NOMO-1 treated with DMSO at 0.1 percent for 48 hours (cell line): ENCODE measurements around the gene INPP5A.
"Not testable (repeated sequence)": the region's sequence is repeated elsewhere in the genome, so short reads cannot be mapped to it uniquely, and the experiment has no call there.

Source experiments
- DNase-seq: peaks from one replicate; lab custom pipeline; 2025; ENCODE audit not compliant: unreplicated experiment; lab: John Stamatoyannopoulos, UW

INPP5A gene

DNA sequence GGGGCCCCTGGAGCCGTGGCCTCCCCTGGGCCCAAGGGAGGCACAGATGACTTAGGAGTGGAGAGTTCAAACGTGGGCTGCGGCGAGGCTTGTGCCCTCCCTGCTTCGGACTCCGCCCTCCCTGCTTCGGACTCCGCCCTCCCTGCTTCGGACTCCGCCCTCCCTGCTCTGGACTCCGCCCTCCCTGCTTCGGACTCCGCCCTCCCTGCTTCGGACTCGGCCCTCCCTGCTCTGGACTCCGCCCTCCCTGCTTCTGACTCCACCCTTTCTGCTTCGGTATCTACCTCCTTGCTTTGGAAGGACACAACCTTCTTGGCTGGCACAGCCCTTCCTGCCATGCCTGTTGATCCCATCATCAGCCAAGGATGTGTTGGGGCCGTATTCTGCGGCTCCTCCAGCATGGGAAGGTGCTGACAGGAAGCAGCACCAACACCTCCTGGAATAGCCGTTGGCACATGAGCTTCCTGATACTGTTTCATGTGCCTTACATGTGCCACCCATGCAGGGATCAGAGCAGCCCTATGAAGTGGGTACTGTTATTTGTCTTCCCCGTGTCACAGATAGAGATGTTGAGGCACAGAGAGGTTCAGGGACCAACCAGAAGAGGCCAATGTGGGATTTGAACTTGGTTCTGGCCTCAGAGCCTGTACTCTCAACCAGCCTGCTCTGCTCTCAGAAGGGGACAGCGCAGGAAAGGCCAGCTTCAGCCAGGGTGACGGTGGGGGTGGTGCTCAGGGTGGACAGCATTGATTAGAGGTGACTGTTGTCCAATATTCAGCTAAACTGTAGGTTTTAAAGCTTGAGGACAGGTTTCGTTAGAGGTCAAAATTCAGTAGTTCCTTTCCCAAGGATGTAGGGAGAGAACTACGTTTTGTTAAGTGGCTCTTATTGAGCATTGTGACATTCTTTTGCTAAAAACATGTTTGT is 133.9 kb downstream of the INPP5A start:
- no peak for DNase-seq

DNA sequence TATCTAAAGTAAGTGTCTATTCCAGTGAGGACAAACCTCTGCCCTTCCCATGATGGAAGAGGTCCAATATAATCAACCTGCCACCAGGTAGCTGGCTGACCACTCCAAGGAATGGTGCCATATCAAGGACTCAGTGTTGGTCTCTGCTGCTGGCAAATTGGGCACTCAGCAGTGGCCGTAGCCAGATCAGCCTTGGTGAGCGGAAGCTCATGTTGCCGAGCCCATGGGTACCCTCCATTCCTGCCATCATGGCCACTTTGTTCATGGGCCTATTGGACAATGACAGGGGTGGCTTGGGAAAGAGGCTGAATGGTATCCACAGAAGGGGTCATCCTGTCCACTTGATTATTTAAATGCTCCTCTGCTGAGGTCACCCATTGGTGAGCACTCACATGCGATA is 136.2 kb downstream of the INPP5A start:
- not testable (repeated sequence) for DNase-seq

DNA sequence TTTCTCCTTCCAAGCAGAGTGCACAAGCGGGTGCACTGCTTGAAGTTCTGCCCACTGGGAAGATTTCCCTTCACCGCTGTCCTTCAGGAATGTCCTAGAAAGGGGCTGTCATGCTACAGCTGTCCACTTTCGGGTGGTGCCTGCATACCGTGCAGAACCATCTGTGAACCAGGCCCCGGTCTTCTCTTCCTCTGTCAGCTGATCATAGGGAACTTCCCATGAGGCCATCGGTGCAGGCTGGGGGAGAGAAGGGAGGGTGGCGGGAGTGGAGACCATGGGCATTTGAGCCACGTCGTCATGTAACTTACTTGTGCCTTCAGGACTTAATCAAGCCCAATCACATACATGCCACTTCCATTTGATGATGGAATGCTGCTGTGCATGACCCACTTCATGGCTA is 136.7 kb downstream of the INPP5A start:
- DNase-seq: no peak

- DNase-seq: no peak
Observed at GRCh38 chr10:132675031-132675740, 137.6 kb downstream of the INPP5A start.

DNA sequence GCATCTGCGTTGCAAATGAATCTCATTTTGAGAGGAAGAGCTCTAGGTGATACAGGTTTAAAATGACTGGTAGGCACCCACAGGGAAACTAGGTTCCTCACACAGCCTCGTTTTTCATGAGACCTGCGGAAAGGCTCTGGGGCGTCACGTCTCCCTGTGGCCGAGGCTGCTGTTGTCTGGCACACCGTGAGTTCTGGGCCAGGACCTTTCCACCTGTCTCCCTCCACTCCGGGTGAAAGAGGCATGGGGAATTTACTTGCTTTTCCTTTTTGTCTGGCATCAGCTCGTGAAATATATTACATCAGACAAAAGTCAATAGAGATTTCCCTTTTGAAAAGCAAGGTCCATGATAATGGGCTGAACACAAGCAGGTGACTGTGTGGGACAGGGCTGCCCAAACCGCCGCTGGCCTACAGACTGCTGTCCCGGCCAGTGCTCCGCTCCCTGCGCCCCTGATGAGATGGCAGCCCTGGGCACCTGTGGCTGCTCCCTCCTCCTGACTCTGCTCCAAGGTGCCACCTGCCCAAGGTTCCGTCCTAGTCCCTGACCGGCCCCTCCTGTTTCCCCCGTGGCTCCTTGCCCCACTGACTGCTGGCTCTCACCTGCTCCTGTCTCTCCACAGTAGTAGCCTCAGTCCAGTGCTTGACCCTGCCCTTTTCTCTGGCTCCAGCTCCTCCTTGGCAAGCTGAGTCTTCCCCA is 138.8 kb downstream of the INPP5A start:
- no peak for DNase-seq

- no peak for DNase-seq
Observed at GRCh38 chr10:132677096-132677472, 139.5 kb downstream of the INPP5A start.

- DNase-seq: no peak
Observed at GRCh38 chr10:132677473-132678227, 140.1 kb downstream of the INPP5A start.

GRCh38 chr10:132678436-132679216 is 141.0 kb downstream of the INPP5A start:
- DNase-seq: no peak

DNA sequence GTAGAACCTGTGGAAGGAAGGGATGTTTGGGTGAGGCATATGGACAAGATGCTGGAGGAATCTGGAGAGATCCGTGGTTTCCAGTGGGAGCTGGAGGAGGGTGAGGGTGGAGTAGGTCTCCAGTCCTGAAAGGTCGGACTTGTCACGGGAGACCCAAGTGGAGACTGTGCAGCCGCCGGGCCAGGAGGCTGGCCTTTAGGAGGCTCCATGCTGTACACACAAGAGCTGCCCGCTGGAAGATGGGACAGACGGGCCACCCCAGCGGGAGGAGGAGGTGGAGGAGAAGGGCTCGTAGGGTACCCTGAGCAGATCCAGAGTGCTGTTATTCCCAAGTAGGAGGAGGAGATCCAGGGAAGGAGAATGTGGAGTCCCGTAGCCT is 141.6 kb downstream of the INPP5A start:
- no peak for DNase-seq

- DNase-seq: no peak
Observed at GRCh38 chr10:132679640-132680039, 142.1 kb downstream of the INPP5A start.

DNA sequence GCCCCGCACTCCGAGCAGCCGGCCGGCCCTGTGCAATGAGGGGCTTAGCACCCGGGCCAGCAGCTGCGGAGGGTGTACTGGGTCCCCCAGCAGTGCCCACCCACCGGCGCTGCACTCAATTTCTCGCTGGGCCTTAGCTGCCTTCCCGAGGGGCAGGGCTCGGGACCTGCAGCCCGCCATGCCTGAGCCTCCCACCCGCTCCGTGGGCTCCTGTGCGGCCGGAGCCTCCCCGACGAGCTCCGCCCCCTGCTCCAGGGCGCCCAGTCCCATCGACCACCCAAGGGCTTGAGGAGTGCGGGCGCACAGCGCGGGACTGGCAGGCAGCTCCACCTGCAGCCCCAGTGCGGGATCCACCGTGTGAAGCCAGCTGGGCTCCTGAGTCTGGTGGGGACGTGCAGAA is 143.2 kb downstream of the INPP5A start:
- not testable (repeated sequence) for DNase-seq

GRCh38 chr10:132681858-132682755 is 144.5 kb downstream of the INPP5A start:
- no peak for DNase-seq

DNA sequence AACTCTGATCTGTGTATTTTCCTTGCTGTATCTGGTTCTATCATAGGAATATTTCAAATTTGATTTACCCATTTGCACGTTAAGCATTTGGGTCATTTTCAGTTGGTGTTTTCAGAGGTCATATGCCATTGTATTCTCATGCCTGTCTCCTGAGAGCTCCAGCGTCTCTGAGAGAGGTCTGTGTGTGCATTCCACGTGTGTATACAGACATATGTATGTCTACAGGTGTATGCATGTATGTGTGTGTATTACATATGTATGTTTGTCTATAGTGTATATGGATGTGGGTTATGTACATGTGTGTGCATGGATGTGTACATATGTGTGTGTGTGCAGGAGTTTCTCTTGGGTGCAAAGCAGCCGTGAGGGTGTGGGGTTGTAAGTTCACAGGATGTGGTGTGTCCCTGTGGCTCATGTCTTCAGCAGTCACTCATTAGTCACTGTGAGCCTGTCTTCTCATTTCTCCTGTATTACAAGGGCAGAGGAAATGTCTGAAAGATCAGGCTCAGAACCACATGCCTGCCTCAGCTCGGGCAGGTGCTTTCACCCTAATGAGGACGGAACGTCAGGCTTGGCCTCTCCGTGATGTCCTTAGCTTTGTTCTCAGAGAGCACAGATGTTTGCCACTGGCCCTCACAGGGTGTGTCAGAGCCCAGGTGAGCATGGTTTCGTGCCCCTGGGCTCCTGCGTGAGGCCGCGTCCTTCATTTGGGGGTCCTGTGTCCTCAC is 146.7 kb downstream of the INPP5A start:
- DNase-seq: no peak

GRCh38 chr10:132685101-132685891 is 147.7 kb downstream of the INPP5A start:
- DNase-seq: no peak

DNA sequence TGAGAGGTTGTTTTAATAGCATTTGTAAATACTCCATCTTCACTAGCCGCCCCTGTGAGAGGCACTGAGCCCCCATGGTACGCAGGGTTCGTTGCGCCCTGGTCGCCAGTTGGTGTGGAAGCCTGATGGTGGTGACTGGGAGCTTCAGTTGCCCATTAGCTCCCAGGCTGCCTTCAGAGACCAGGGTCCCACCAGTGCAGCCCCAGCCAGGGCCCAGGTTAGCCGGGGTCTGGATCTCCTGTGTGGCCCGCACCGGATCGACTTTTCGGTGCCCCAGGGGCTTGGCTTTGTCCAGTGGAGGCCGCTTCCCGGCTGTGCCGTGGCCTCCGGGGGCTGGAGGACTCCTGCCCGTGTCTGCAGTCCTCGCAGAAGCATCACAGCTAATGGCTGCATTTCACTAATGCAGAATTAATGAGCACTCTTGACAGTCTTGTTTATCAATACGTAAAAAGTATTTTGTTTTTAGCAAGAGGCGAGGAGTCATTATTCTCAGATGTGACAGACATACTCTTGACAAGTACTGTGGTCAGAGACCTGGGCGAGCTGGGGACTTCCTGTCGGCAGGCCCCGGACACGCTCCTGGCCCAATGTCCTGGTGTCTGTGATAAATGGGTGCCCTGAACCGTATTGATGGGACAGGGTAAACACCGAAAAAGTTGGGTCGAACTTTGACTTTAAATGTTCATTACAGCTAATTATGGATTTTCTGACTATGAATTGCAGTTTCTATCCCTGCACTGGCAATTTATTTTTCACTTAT is 148.5 kb downstream of the INPP5A start:
- no peak for DNase-seq

DNA sequence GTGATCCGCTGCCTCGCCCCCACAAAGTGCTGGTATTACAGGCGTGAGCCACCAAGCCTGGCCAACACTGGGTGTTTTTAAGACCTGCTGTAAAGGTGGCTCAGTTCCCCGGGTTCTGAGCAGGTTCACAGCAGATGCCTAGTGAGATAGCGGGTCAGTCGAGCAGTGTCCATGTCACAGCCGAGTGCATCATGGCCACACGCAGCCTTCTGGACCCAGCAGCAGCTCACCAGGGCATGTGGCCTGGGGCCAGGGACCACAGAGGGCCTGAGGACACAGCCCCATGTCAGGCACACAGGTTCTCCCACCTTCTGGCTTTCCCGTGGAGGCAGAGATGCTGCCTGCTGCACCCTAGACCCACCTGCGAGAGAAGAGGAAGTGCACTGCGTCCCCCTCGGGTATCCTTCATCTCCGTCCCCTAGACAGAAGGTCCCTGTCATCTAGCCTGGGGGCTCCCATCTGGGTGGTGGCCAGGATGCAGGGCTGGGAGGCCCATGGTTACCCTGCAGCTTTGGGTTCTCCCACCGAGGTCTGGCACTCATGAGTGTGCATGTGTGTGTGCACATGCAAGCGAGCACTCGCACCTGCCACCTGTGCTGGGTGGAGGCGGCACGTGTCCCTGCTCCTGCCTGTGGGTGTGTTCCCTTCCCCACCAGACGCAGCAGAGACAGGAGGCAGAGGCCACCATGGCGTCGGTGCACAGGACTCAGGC is 149.8 kb downstream of the INPP5A start:
- DNase-seq: no peak
